ENCODE measurements around the gene MDP1. TPM values are rescaled to one million over a fixed set of nuclear protein-coding genes. Genes with fewer than 3 reads are reported as not detected.

MDP1 gene
- total RNA-seq, 3 donors from 2014 or later (not counting 1 experiment from before 2014, with no cell fraction given), result 4.0 to 6.1 (median 5.5) TPM

- H3K4me3 ChIP-seq (ENCODE audit: low read length), result no peak within 1 kb of the TSS
- no peaks in the 10 kb centered on the region for H3K4me1 ChIP-seq (ENCODE audit: control insufficient read depth, insufficient read depth, low read length)
- TF ChIP-seq CTCF (IDR thresholded peaks at IDR 0.05), result no peak
- WGBS (ENCODE audit: insufficient coverage), result 94% methylated on average over 14 of the region's 14 CpGs
- no peak within 1 kb of the TSS for H3K27ac Mint-ChIP-seq
- no peaks in the 10 kb centered on the region for H3K27me3 ChIP-seq (ENCODE audit: control insufficient read depth, insufficient read depth, low read length)
- no peaks in the 10 kb centered on the region for H3K9me3 Mint-ChIP-seq
- DNase-seq (no peak), ATAC-seq (no peak)
- no peak within 1 kb of the TSS for H3K4me3 Mint-ChIP-seq
- H3K36me3 Mint-ChIP-seq, result peaks cover 11% of the 10 kb centered on the region
- H3K36me3 ChIP-seq (ENCODE audit: control insufficient read depth, insufficient read depth, low read length), result peaks cover 29% of the 10 kb centered on the region
- H3K27me3 Mint-ChIP-seq (ENCODE audit: low read depth in 2 of 2), result no peaks in the 10 kb centered on the region
- H3K4me1 Mint-ChIP-seq, result peaks cover 0 to 6% of the 10 kb centered on the region in 2 donors
- no peaks in the 10 kb centered on the region for H3K9me3 ChIP-seq (ENCODE audit: control insufficient read depth, insufficient read depth, low read length)
- intact Hi-C loops (cut with micrococcal nuclease), result no loop called here
- H3K27ac ChIP-seq (ENCODE audit: low read length), result no peak within 1 kb of the TSS
Observed at GRCh38 chr14:24262821-24263733, 47.2 kb upstream of the MDP1 start, which contains the start of gene TGM1. Gene TGM1, minus strand, starts transcription at chr14:24263177. Its CDS starts 825 bp downstream, at chr14:24262352.

- Mint-ChIP-seq H3K4me3 (no peak overlapping the region), H3K27ac (no peak overlapping the region), H3K9me3 (no peaks in the 10 kb centered on the region), H3K36me3 (peaks cover 5% of the 10 kb centered on the region), H3K27me3 (ENCODE audit: low read depth in 2 of 2) (no peaks in the 10 kb centered on the region), H3K4me1 (peaks cover 0 to 3% of the 10 kb centered on the region in 2 donors)
- H3K36me3 ChIP-seq (ENCODE audit: control insufficient read depth, insufficient read depth, low read length), result peaks cover 25% of the 10 kb centered on the region
- ATAC-seq, result no peak
- intact Hi-C loops (cut with micrococcal nuclease), result no loop called here
- TF ChIP-seq CTCF (IDR thresholded peaks at IDR 0.05), result no peak
- H3K4me3 ChIP-seq (ENCODE audit: low read length), result no peak overlapping the region
- DNase-seq, result no peak
- H3K27ac ChIP-seq (ENCODE audit: low read length), result no peak overlapping the region
- H3K9me3 ChIP-seq (ENCODE audit: control insufficient read depth, insufficient read depth, low read length), result no peaks in the 10 kb centered on the region
- no peaks in the 10 kb centered on the region for H3K27me3 ChIP-seq (ENCODE audit: control insufficient read depth, insufficient read depth, low read length)
- 94% methylated on average over 19 of the region's 19 CpGs for WGBS (ENCODE audit: insufficient coverage)
- H3K4me1 ChIP-seq (ENCODE audit: control insufficient read depth, insufficient read depth, low read length), result no peaks in the 10 kb centered on the region
Observed at GRCh38 chr14:24261969-24262327, 46.1 kb upstream of the MDP1 start.

GRCh38 chr14:24261256-24261968 is 45.5 kb upstream of the MDP1 start:
- H3K9me3 Mint-ChIP-seq, result no peaks in the 10 kb centered on the region
- no peak overlapping the region for H3K4me3 ChIP-seq (ENCODE audit: low read length)
- no peak for DNase-seq
- H3K27ac ChIP-seq (ENCODE audit: low read length), result no peak overlapping the region
- 96% methylated on average over 20 of the region's 20 CpGs for WGBS (ENCODE audit: insufficient coverage)
- no peaks in the 10 kb centered on the region for H3K27me3 ChIP-seq (ENCODE audit: control insufficient read depth, insufficient read depth, low read length)
- no peak overlapping the region for H3K4me3 Mint-ChIP-seq
- H3K36me3 ChIP-seq (ENCODE audit: control insufficient read depth, insufficient read depth, low read length), result peaks cover 20% of the 10 kb centered on the region
- no peaks in the 10 kb centered on the region for H3K4me1 ChIP-seq (ENCODE audit: control insufficient read depth, insufficient read depth, low read length)
- TF ChIP-seq CTCF (IDR thresholded peaks at IDR 0.05), result no peak
- ATAC-seq, result no peak
- no peaks in the 10 kb centered on the region for H3K4me1 Mint-ChIP-seq
- no peak overlapping the region for H3K27ac Mint-ChIP-seq
- H3K9me3 ChIP-seq (ENCODE audit: control insufficient read depth, insufficient read depth, low read length), result no peaks in the 10 kb centered on the region
- intact Hi-C loops (cut with micrococcal nuclease), result no loop called here
- H3K27me3 Mint-ChIP-seq (ENCODE audit: low read depth in 2 of 2), result no peaks in the 10 kb centered on the region
- H3K36me3 Mint-ChIP-seq, result no peaks in the 10 kb centered on the region

All from natural killer cell (primary cell).